ENCODE measurements around the gene GRIN2D.
"Not testable (repeated sequence)": the region's sequence is repeated elsewhere in the genome, so short reads cannot be mapped to it uniquely, and the experiment has no call there.

The GRIN2D gene

GRCh38 chr19:48385461-48386087, 7.9 kb upstream of the GRIN2D start:
- H3K4me3 Mint-ChIP-seq: no peak overlapping the region
- no peak overlapping the region for H3K27ac Mint-ChIP-seq
- H3K36me3 Mint-ChIP-seq (ENCODE audit: low read depth): peaks cover 64% of the 10 kb centered on the region
- peaks cover 6% of the 10 kb centered on the region for H3K4me1 Mint-ChIP-seq
- no peaks in the 10 kb centered on the region for H3K27me3 Mint-ChIP-seq (ENCODE audit: low read depth)
- no peak for TF ChIP-seq CTCF (IDR thresholded peaks at IDR 0.05; ENCODE audit: unreplicated experiment in 3 of 3)
- no peaks in the 10 kb centered on the region for H3K9me3 Mint-ChIP-seq

- Mint-ChIP-seq H3K4me1 (peaks cover 9% of the 10 kb centered on the region), H3K27ac (no peak overlapping the region), H3K36me3 (ENCODE audit: low read depth) (peaks cover 57% of the 10 kb centered on the region), H3K27me3 (ENCODE audit: low read depth) (no peaks in the 10 kb centered on the region), H3K9me3 (no peaks in the 10 kb centered on the region), H3K4me3 (no peak overlapping the region)
- TF ChIP-seq CTCF (IDR thresholded peaks at IDR 0.05; ENCODE audit: unreplicated experiment in 3 of 3): no peak
These were observed 6.5 kb upstream of the GRIN2D start for GRCh38 chr19:48386981-48387380.

GRCh38 chr19:48390188-48391099, 3.0 kb upstream of the GRIN2D start:
- Mint-ChIP-seq H3K36me3 (ENCODE audit: low read depth) (peaks cover 29% of the 10 kb centered on the region), H3K4me3 (peak overlapping the region; percentile 96 to 100 (median 99)), H3K4me1 (peaks cover 26% of the 10 kb centered on the region), H3K27ac (peak overlapping the region; percentile 98 to 99 (median 99)), H3K9me3 (no peaks in the 10 kb centered on the region), H3K27me3 (ENCODE audit: low read depth) (peaks cover 6% of the 10 kb centered on the region)
- TF ChIP-seq CTCF (IDR thresholded peaks at IDR 0.05; ENCODE audit: unreplicated experiment in 3 of 3): peak; percentile 59 to 70 (median 64)

- Mint-ChIP-seq H3K4me3 (peak within 1 kb of the TSS; percentile 96 to 100 (median 99)), H3K4me1 (peaks cover 34% of the 10 kb centered on the region), H3K9me3 (no peaks in the 10 kb centered on the region), H3K36me3 (ENCODE audit: low read depth) (peaks cover 21% of the 10 kb centered on the region), H3K27me3 (ENCODE audit: low read depth) (peaks cover 15% of the 10 kb centered on the region), H3K27ac (peak within 1 kb of the TSS; percentile 98 to 99 (median 99))
- peak; percentile 88 to 95 (median 92) for TF ChIP-seq CTCF (IDR thresholded peaks at IDR 0.05; ENCODE audit: unreplicated experiment in 3 of 3)
These were observed 2.1 kb upstream of the GRIN2D start, which contains the start of gene KDELR1 for GRCh38 chr19:48391100-48392005. KDELR1 (minus strand) TSS chr19:48391551; CDS start chr19:48391358, 193 bp downstream.

GRCh38 chr19:48392006-48392344, 1.5 kb upstream of the GRIN2D start:
- Mint-ChIP-seq H3K4me1 (peaks cover 34% of the 10 kb centered on the region), H3K36me3 (ENCODE audit: low read depth) (peaks cover 18% of the 10 kb centered on the region), H3K27ac (peak overlapping the region in 2 of 3 experiments; percentile 98 to 99), H3K4me3 (peak overlapping the region; percentile 96 to 100 (median 99)), H3K27me3 (ENCODE audit: low read depth) (peaks cover 21% of the 10 kb centered on the region)
- H3K9me3 Mint-ChIP-seq: not testable (repeated sequence)

All from nephron (organoid).